ENCODE results near the gene BRICD5. TPM values are rescaled to one million over a fixed set of nuclear protein-coding genes. Genes with fewer than 3 reads are reported as not detected.

The BRICD5 gene
- total RNA-seq, 3 donors from 2014 or later (not counting 1 experiment from before 2014, with no cell fraction given), result 3.2 to 5.2 (median 3.6) TPM

DNA sequence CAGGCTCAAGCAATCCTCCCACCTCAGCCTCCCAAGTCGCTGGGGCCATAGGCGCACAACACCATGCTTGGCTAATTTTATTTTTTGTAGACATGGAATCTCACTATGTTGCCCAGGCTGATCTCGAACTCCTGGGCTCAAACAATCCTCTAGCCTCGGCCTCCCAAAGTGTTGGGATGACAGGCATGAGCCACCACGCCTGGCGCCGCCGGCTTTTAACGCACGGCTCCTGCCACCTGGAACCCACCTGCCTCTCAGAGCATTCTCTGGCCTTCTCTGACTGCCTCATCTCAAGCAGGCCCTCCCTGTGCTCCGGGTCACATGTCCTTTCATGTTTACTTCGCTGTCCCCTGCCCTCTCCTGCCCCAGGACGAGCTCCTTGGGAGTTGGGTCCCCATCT, 24.6 kb downstream of the BRICD5 start:
- Histone ChIP-seq H3K4me1 (ENCODE audit: control insufficient read depth, insufficient read depth, low read length) (no peaks in the 10 kb centered on the region), H3K36me3 (ENCODE audit: control insufficient read depth, insufficient read depth, low read length) (no peaks in the 10 kb centered on the region), H3K27ac (ENCODE audit: low read length) (no peak overlapping the region), H3K27me3 (ENCODE audit: control insufficient read depth, insufficient read depth, low read length) (no peaks in the 10 kb centered on the region), H3K9me3 (ENCODE audit: control insufficient read depth, insufficient read depth, low read length) (no peaks in the 10 kb centered on the region), H3K4me3 (ENCODE audit: low read length) (no peak overlapping the region)
- 90% methylated on average over 13 of the region's 13 CpGs for WGBS (ENCODE audit: insufficient coverage)
- Mint-ChIP-seq H3K27me3 (ENCODE audit: low read depth in 2 of 2) (no peaks in the 10 kb centered on the region), H3K4me1 (peaks cover 0 to 6% of the 10 kb centered on the region in 2 donors), H3K27ac (no peak overlapping the region), H3K9me3 (no peaks in the 10 kb centered on the region), H3K36me3 (no peaks in the 10 kb centered on the region), H3K4me3 (no peak overlapping the region)
- TF ChIP-seq, protein P1, sequence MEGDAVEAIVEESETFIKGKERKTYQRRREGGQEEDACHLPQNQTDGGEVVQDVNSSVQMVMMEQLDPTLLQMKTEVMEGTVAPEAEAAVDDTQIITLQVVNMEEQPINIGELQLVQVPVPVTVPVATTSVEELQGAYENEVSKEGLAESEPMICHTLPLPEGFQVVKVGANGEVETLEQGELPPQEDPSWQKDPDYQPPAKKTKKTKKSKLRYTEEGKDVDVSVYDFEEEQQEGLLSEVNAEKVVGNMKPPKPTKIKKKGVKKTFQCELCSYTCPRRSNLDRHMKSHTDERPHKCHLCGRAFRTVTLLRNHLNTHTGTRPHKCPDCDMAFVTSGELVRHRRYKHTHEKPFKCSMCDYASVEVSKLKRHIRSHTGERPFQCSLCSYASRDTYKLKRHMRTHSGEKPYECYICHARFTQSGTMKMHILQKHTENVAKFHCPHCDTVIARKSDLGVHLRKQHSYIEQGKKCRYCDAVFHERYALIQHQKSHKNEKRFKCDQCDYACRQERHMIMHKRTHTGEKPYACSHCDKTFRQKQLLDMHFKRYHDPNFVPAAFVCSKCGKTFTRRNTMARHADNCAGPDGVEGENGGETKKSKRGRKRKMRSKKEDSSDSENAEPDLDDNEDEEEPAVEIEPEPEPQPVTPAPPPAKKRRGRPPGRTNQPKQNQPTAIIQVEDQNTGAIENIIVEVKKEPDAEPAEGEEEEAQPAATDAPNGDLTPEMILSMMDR (IDR thresholded peaks at IDR 0.05), result no peak
- ATAC-seq (no peak), DNase-seq (no peak)
- intact Hi-C loops (cut with micrococcal nuclease), result no loop called here

DNA sequence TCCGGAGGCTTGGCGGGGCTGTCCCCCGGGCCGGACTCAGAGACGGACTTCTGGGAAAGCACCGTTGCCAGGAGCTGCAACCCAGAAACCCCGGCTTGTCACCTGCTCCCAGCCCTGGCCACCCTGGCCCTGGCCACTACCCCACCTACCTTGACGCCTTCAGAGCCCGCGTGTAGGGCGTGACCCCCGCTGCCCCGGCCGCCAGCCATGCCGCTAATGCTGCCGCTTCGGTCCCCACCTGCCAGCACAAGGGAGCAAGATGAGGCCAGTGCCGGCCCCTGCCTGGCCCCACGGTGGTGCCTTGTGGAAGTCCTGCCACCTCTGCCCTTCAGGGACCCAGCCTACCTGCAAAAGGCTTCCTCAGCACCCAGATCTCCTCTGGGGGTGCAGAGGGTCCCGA, 25.7 kb downstream of the BRICD5 start:
- Histone ChIP-seq H3K36me3 (ENCODE audit: control insufficient read depth, insufficient read depth, low read length) (no peaks in the 10 kb centered on the region), H3K27ac (ENCODE audit: low read length) (no peak overlapping the region), H3K9me3 (ENCODE audit: control insufficient read depth, insufficient read depth, low read length) (no peaks in the 10 kb centered on the region), H3K4me1 (ENCODE audit: control insufficient read depth, insufficient read depth, low read length) (no peaks in the 10 kb centered on the region), H3K4me3 (ENCODE audit: low read length) (no peak overlapping the region), H3K27me3 (ENCODE audit: control insufficient read depth, insufficient read depth, low read length) (no peaks in the 10 kb centered on the region)
- peaks cover 0 to 6% of the 10 kb centered on the region in 2 donors for H3K4me1 Mint-ChIP-seq
- no peaks in the 10 kb centered on the region for H3K9me3 Mint-ChIP-seq
- no peaks in the 10 kb centered on the region for H3K36me3 Mint-ChIP-seq
- no peak overlapping the region for H3K4me3 Mint-ChIP-seq
- TF ChIP-seq, protein P1 (IDR thresholded peaks at IDR 0.05), result no peak
- 91% methylated on average over 20 of the region's 20 CpGs for WGBS (ENCODE audit: insufficient coverage)
- no peak overlapping the region for H3K27ac Mint-ChIP-seq
- no peak for ATAC-seq
- no peaks in the 10 kb centered on the region for H3K27me3 Mint-ChIP-seq (ENCODE audit: low read depth in 2 of 2)
- DNase-seq, result no peak
- intact Hi-C loops (cut with micrococcal nuclease), result no loop called here

DNA sequence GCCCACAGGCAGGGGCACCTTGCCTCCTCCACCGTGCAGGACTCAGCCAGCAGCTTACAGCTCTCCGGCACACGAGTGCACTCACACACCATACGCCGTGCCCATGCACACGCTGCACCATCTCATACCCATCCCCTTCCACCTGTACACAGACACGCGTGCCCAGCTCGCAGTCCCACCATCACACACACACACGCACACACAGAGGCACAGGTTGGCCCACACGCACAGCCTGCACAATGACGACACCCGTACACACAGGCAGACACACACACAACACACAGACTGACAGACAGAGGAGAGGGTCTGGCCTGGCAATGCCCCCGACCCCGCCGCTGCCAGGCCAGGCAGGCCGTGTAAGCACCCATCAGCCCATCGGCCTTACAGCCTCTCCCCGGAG, 26.3 kb downstream of the BRICD5 start:
- TF ChIP-seq, protein P1 (IDR thresholded peaks at IDR 0.05), result no peak
- WGBS (ENCODE audit: insufficient coverage), result 90% methylated on average over 19 of the region's 19 CpGs
- H3K27me3 Mint-ChIP-seq (ENCODE audit: low read depth in 2 of 2), result no peaks in the 10 kb centered on the region
- H3K36me3 ChIP-seq (ENCODE audit: control insufficient read depth, insufficient read depth, low read length), result no peaks in the 10 kb centered on the region
- no peaks in the 10 kb centered on the region for H3K36me3 Mint-ChIP-seq
- H3K4me1 Mint-ChIP-seq, result peaks cover 0 to 6% of the 10 kb centered on the region in 2 donors
- H3K27me3 ChIP-seq (ENCODE audit: control insufficient read depth, insufficient read depth, low read length), result no peaks in the 10 kb centered on the region
- DNase-seq (no peak), ATAC-seq (no peak)
- no peaks in the 10 kb centered on the region for H3K9me3 Mint-ChIP-seq
- no peak overlapping the region for H3K27ac Mint-ChIP-seq
- H3K4me1 ChIP-seq (ENCODE audit: control insufficient read depth, insufficient read depth, low read length), result no peaks in the 10 kb centered on the region
- H3K4me3 ChIP-seq (ENCODE audit: low read length), result no peak overlapping the region
- intact Hi-C loops (cut with micrococcal nuclease), result no loop called here
- H3K4me3 Mint-ChIP-seq, result no peak overlapping the region
- no peak overlapping the region for H3K27ac ChIP-seq (ENCODE audit: low read length)
- H3K9me3 ChIP-seq (ENCODE audit: control insufficient read depth, insufficient read depth, low read length), result no peaks in the 10 kb centered on the region

DNA sequence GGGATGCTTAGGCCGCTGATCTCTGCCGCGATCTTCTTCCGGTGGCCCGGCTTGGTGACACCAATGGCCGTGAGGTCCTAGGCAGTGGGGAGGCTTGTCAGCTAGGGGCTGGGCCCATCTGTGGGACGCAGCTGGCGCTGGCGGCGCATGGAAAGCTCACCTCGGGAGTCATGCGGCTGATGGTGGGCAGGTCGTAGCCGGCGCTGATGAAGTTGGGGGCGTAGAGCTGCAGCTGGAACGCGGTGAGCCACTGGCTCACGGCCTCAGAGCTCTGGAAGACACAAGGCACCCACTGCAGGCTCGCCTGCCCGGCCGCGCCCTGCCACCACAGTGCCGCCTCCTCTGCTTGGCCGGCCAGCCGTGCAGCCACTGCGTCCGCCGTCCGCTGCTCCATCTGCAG, 27.0 kb downstream of the BRICD5 start:
- intact Hi-C loops (cut with micrococcal nuclease), result no loop called here
- Histone ChIP-seq H3K27ac (ENCODE audit: low read length) (no peak overlapping the region), H3K9me3 (ENCODE audit: control insufficient read depth, insufficient read depth, low read length) (no peaks in the 10 kb centered on the region), H3K4me3 (ENCODE audit: low read length) (no peak overlapping the region), H3K27me3 (ENCODE audit: control insufficient read depth, insufficient read depth, low read length) (no peaks in the 10 kb centered on the region), H3K36me3 (ENCODE audit: control insufficient read depth, insufficient read depth, low read length) (no peaks in the 10 kb centered on the region), H3K4me1 (ENCODE audit: control insufficient read depth, insufficient read depth, low read length) (no peaks in the 10 kb centered on the region)
- WGBS (ENCODE audit: insufficient coverage), result 94% methylated on average over 30 of the region's 30 CpGs
- TF ChIP-seq, protein P1 (IDR thresholded peaks at IDR 0.05), result no peak
- no peak overlapping the region for H3K27ac Mint-ChIP-seq
- ATAC-seq (no peak), DNase-seq (no peak)
- no peaks in the 10 kb centered on the region for H3K36me3 Mint-ChIP-seq
- no peaks in the 10 kb centered on the region for H3K9me3 Mint-ChIP-seq
- no peak overlapping the region for H3K4me3 Mint-ChIP-seq
- no peaks in the 10 kb centered on the region for H3K27me3 Mint-ChIP-seq (ENCODE audit: low read depth in 2 of 2)
- peaks cover 0 to 6% of the 10 kb centered on the region in 2 donors for H3K4me1 Mint-ChIP-seq
